Loucy (cell line): ENCODE data around the gene PECR.

ENCODE experiments used
- H2AFZ ChIP-seq: fragments of 200-600 bp; sonication (generic); 2 replicates; pipeline ENCODE4 v1.6.0; 2016; ENCODE audit warnings: antibody characterized with exemption, mild to moderate bottlenecking, low read length, moderate library complexity
- H3F3A ChIP-seq: fragments of 200-600 bp; 2 replicates; pipeline ENCODE4 v1.6.0; 2016; ENCODE audit warnings: antibody characterized with exemption, low read depth, mild to moderate bottlenecking
- H3K27me3 ChIP-seq: fragments of 200-600 bp; sonication (generic); 2 replicates; pipeline ENCODE4 v1.6.1; 2014; ENCODE audit warnings: low read length, mild to moderate bottlenecking; ENCODE audit not compliant: insufficient read depth, poor library complexity, severe bottlenecking
- H3K36me3 ChIP-seq: fragments of 200-600 bp; sonication (generic); 2 replicates; pipeline ENCODE4 v1.6.1; 2016; ENCODE audit warnings: low read length; ENCODE audit not compliant: insufficient read depth
- H3K4me1 ChIP-seq: fragments of 200-600 bp; sonication (generic); 2 replicates; pipeline ENCODE4 v1.5.1; 2014; ENCODE audit warnings: low read length, mild to moderate bottlenecking; ENCODE audit not compliant: insufficient read depth, poor library complexity, severe bottlenecking
- H3K4me2 ChIP-seq: fragments of 200-600 bp; sonication (generic); 2 replicates; pipeline ENCODE4 v1.6.0; 2014; ENCODE audit warnings: antibody characterized with exemption, low read length, low read depth, mild to moderate bottlenecking; ENCODE audit not compliant: poor library complexity, severe bottlenecking
- H3K4me3 ChIP-seq: fragments of 200-600 bp; sonication (generic); 2 replicates; pipeline ENCODE4 v1.5.1; 2014; ENCODE audit warnings: low read length, mild to moderate bottlenecking, mixed read lengths; ENCODE audit not compliant: poor library complexity, severe bottlenecking
- H3K79me2 ChIP-seq: fragments of 200-600 bp; sonication (generic); 2 replicates; pipeline ENCODE4 v1.6.1; 2014; ENCODE audit warnings: low read length; ENCODE audit not compliant: insufficient read depth
- H3K9ac ChIP-seq: fragments of 200-600 bp; sonication (generic); 2 replicates; pipeline ENCODE4 v1.6.0; 2014; ENCODE audit warnings: mild to moderate bottlenecking, low read depth, low read length, moderate library complexity; ENCODE audit not compliant: poor library complexity, severe bottlenecking
- H3K9me2 ChIP-seq: fragments of 200-600 bp; sonication (generic); replicated peaks from 2 replicates; pipeline ENCODE4 v1.6.1; 2016; ENCODE audit warnings: low read depth, low read length, mixed read lengths
- H3K9me3 ChIP-seq: fragments of 200-600 bp; sonication (generic); 2 replicates; pipeline ENCODE4 v1.6.1; 2014; ENCODE audit warnings: mild to moderate bottlenecking, antibody characterized with exemption, low read length, low read depth; ENCODE audit not compliant: insufficient read depth
- H4K20me1 ChIP-seq: fragments of 200-600 bp; sonication (generic); 2 replicates; pipeline ENCODE4 v1.6.0; 2014; ENCODE audit warnings: antibody characterized with exemption, low read length, mild to moderate bottlenecking; ENCODE audit not compliant: insufficient read depth, poor library complexity, severe bottlenecking
- EZH2phosphoT487 ChIP-seq: fragments of 200-600 bp; IDR thresholded peaks from 2 replicates; pipeline ENCODE4 v1.6.1; 2018; ENCODE audit warnings: antibody characterized with exemption, mild to moderate bottlenecking, moderate library complexity, borderline replicate concordance
- TF ChIP-seq, protein P1 (sequence below): fragments of 200-600 bp; sonication (generic); conservative IDR thresholded peaks from 2 replicates; pipeline ENCODE4 v1.5.1; 2014; ENCODE audit warnings: mild to moderate bottlenecking, antibody characterized with exemption, low read length

The PECR gene

DNA sequence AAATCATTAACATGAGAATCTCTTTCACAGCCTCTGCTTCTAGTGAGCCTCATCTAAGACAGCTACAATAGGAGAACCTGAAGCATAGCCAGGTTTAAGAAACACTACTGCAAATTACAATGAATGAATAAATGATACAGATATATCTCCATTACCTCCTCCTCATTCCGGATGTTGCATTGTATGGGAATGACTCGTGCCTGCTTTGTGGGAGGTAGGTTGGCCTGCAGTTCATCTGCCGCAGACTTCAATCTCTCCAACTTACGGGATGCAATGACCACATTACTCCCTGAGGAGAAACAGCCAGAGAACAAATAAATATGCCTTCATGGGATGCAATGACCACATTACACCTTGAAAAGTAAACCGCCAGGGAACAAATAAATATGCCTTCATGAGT is 15.4 kb downstream of the PECR start:
- no peak overlapping the region for H3K4me3 ChIP-seq
- no peak overlapping the region for H2AFZ ChIP-seq
- 0 out of 2 replicates have a peak, but pooled peaks cover 4% of the 10 kb centered on the region for H3F3A ChIP-seq
- peaks cover 5% of the 10 kb centered on the region for H3K4me1 ChIP-seq
- peaks cover 5% of the 10 kb centered on the region; the same call in 1 of the 2 replicates for H3K36me3 ChIP-seq
- H3K9me2 ChIP-seq, result no peaks in the 10 kb centered on the region
- TF ChIP-seq, protein P1, sequence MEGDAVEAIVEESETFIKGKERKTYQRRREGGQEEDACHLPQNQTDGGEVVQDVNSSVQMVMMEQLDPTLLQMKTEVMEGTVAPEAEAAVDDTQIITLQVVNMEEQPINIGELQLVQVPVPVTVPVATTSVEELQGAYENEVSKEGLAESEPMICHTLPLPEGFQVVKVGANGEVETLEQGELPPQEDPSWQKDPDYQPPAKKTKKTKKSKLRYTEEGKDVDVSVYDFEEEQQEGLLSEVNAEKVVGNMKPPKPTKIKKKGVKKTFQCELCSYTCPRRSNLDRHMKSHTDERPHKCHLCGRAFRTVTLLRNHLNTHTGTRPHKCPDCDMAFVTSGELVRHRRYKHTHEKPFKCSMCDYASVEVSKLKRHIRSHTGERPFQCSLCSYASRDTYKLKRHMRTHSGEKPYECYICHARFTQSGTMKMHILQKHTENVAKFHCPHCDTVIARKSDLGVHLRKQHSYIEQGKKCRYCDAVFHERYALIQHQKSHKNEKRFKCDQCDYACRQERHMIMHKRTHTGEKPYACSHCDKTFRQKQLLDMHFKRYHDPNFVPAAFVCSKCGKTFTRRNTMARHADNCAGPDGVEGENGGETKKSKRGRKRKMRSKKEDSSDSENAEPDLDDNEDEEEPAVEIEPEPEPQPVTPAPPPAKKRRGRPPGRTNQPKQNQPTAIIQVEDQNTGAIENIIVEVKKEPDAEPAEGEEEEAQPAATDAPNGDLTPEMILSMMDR, result no peak
- no peak for TF ChIP-seq EZH2phosphoT487
- H3K79me2 ChIP-seq, result no peaks in the 10 kb centered on the region
- no peaks in the 10 kb centered on the region for H3K9me3 ChIP-seq
- H3K27me3 ChIP-seq, result no peaks in the 10 kb centered on the region
- no peak overlapping the region for H3K4me2 ChIP-seq
- H3K9ac ChIP-seq, result no peak overlapping the region
- H4K20me1 ChIP-seq, result no peaks in the 10 kb centered on the region

DNA sequence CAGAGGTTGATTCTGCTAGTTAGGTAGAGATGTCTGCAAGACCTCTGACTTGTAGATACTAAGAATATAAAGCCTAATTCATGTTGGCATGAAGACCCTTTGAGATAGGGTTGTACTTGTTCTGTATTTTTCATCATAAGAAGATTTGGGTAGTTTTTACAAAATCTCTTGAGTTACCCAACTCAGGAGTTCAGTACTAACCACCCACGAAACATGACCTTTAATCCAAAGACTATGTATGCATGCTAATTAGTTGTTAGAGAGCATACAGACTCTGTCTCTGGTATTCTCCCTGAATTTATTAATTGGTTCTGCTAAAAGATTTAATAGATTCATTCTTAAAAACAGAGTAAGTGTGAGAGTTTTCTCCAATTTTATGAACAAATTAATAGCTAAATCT is 16.9 kb downstream of the PECR start:
- peaks cover 5% of the 10 kb centered on the region; the same call in 1 of the 2 replicates for H3K36me3 ChIP-seq
- TF ChIP-seq, protein P1, result no peak
- no peak for TF ChIP-seq EZH2phosphoT487

DNA sequence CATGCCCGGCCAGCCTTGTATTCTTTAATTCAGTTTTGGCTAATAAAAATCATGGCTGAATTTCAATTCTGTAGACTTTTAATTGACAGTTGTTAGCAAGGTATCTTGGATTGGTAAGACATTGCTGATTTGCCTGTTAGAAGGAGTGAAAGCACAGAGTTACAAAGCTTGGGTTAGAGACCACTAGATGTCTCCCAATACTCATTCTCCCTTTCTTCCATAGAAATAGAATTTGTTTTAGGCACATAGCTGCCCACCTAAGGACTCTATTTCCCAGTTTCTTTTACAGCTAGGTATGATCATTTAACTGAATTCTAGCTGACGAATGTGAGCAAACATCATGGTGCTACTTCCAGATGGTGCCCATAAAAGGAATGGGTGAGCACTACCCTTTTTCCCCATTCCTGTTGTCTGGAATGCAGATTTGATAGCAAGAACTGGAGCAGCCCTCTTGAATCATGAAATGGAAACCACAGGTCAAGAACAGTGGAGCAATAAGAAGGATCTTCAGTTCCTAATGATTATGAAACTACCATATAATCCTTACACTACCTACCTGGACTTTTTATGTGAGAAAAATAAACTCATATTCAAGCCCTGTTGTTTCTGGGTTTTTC is 17.5 kb downstream of the PECR start:
- peaks cover 5% of the 10 kb centered on the region for H3K4me1 ChIP-seq
- H3K79me2 ChIP-seq, result no peaks in the 10 kb centered on the region
- no peaks in the 10 kb centered on the region for H4K20me1 ChIP-seq
- H3F3A ChIP-seq, result no peaks in the 10 kb centered on the region
- H3K27me3 ChIP-seq, result no peaks in the 10 kb centered on the region
- no peak for TF ChIP-seq EZH2phosphoT487
- TF ChIP-seq, protein P1, result peak; percentile 50
- H3K4me3 ChIP-seq, result no peak overlapping the region
- H3K9me3 ChIP-seq, result no peaks in the 10 kb centered on the region
- H2AFZ ChIP-seq, result no peak overlapping the region
- H3K9ac ChIP-seq, result no peak overlapping the region
- H3K4me2 ChIP-seq, result no peak overlapping the region
- no peaks in the 10 kb centered on the region for H3K9me2 ChIP-seq
- peaks cover 7% of the 10 kb centered on the region; the same call in 1 of the 2 replicates for H3K36me3 ChIP-seq

More for the DNA sequence above, 16.9 kb downstream of the PECR start:
- Histone ChIP-seq H2AFZ (no peak overlapping the region), H3K9me3 (no peaks in the 10 kb centered on the region), H3K79me2 (no peaks in the 10 kb centered on the region), H3K4me3 (no peak overlapping the region), H3K4me2 (no peak overlapping the region), H3K9ac (no peak overlapping the region), H3K4me1 (peaks cover 5% of the 10 kb centered on the region), H4K20me1 (no peaks in the 10 kb centered on the region), H3F3A (no peaks in the 10 kb centered on the region), H3K27me3 (no peaks in the 10 kb centered on the region), H3K9me2 (no peaks in the 10 kb centered on the region)
